H9 (cell line): ENCODE results near the gene URB1. TPM values are rescaled to one million over a fixed set of nuclear protein-coding genes. Genes with fewer than 3 reads are reported as not detected.
A peak's percentile ranks its signal among the peaks of the same experiment; 100 is the strongest.

ENCODE experiments used
- DNase-seq: peaks from one replicate; pipeline ENCODE4 v3.0.0-alpha.2; 2017
- H2AFZ ChIP-seq: one replicate; pipeline ENCODE4 v1.6.1; 2013; ENCODE audit warnings: mild to moderate bottlenecking, low read length, control low read depth, moderate library complexity
- H2AK5ac ChIP-seq: 2 replicates; pipeline ENCODE4 v1.6.1; 2013; ENCODE audit warnings: low read length, control low read depth, mixed read lengths; ENCODE audit not compliant: insufficient read length
- H2BK120ac ChIP-seq: one replicate; pipeline ENCODE4 v1.6.1; 2013; ENCODE audit warnings: low read depth, mild to moderate bottlenecking, low read length, control low read depth, inconsistent platforms; ENCODE audit not compliant: poor library complexity, severe bottlenecking
- H2BK12ac ChIP-seq: 2 replicates; pipeline ENCODE4 v1.6.1; 2013; ENCODE audit warnings: low read length, control low read depth, mixed read lengths, low read depth; ENCODE audit not compliant: insufficient read length
- H2BK15ac ChIP-seq: 2 replicates; pipeline ENCODE4 v1.6.1; 2013; ENCODE audit warnings: low read depth, low read length, control low read depth
- H2BK20ac ChIP-seq: one replicate; pipeline ENCODE4 v1.6.1; 2013; ENCODE audit warnings: low read depth, mild to moderate bottlenecking, low read length, control low read depth, inconsistent platforms; ENCODE audit not compliant: poor library complexity, severe bottlenecking
- H2BK5ac ChIP-seq: 2 replicates; pipeline ENCODE4 v1.6.1; 2013; ENCODE audit warnings: low read length, control low read depth, mixed read lengths; ENCODE audit not compliant: insufficient read length
- H3K14ac ChIP-seq: 2 replicates; pipeline ENCODE4 v1.6.1; 2013; ENCODE audit warnings: low read length, control low read depth; ENCODE audit not compliant: insufficient read depth
- H3K18ac ChIP-seq: 2 replicates; pipeline ENCODE4 v1.6.1; 2013; ENCODE audit warnings: low read depth, mild to moderate bottlenecking, mixed read lengths, low read length, control low read depth; ENCODE audit not compliant: insufficient read length
- H3K23ac ChIP-seq: 2 replicates; pipeline ENCODE4 v1.6.1; 2013; ENCODE audit warnings: low read length, control low read depth, mixed read lengths, low read depth; ENCODE audit not compliant: insufficient read length
- H3K23me2 ChIP-seq: 2 replicates; pipeline ENCODE4 v1.6.1; 2013; ENCODE audit warnings: low read depth, mild to moderate bottlenecking, mixed read lengths, low read length, control low read depth; ENCODE audit not compliant: insufficient read length, poor library complexity, severe bottlenecking
- H3K27ac ChIP-seq: 2 replicates; pipeline ENCODE4 v1.5.1; 2013; ENCODE audit warnings: low read length, control low read depth, mixed read lengths, low read depth; ENCODE audit not compliant: insufficient read length
- H3K27me3 ChIP-seq: 2 replicates; pipeline ENCODE4 v1.6.1; 2013; ENCODE audit warnings: low read length, control low read depth, inconsistent platforms; ENCODE audit not compliant: insufficient read depth
- H3K4ac ChIP-seq: 2 replicates; pipeline ENCODE4 v1.6.1; 2013; ENCODE audit warnings: low read depth, mild to moderate bottlenecking, control low read depth, inconsistent platforms, low read length, moderate library complexity
- H3K4me1 ChIP-seq: 2 replicates; pipeline ENCODE4 v1.6.1; 2013; ENCODE audit warnings: low read length, control low read depth, inconsistent platforms; ENCODE audit not compliant: insufficient read depth
- H3K4me2 ChIP-seq: 2 replicates; pipeline ENCODE4 v1.6.1; 2013; ENCODE audit warnings: low read length, control low read depth, mixed read lengths; ENCODE audit not compliant: insufficient read length, insufficient read depth
- H3K56ac ChIP-seq: 2 replicates; pipeline ENCODE4 v1.6.1; 2013; ENCODE audit warnings: low read depth, mild to moderate bottlenecking, mixed read lengths, low read length, control low read depth; ENCODE audit not compliant: insufficient read length
- H3K79me1 ChIP-seq: 2 replicates; pipeline ENCODE4 v1.6.1; 2013; ENCODE audit warnings: low read depth, mild to moderate bottlenecking, moderate library complexity, low read length, control low read depth, inconsistent platforms; ENCODE audit not compliant: insufficient read depth, poor library complexity, severe bottlenecking
- H3K79me2 ChIP-seq: 2 replicates; pipeline ENCODE4 v1.6.1; 2013; ENCODE audit warnings: low read length, control low read depth, inconsistent platforms; ENCODE audit not compliant: insufficient read depth
- H3K9ac ChIP-seq: 2 replicates; pipeline ENCODE4 v1.6.1; 2013; ENCODE audit warnings: low read length, control low read depth, mixed read lengths; ENCODE audit not compliant: insufficient read length; ENCODE audit errors: extremely low read depth
- H3K9me3 ChIP-seq: one replicate; pipeline ENCODE4 v1.6.1; 2013; ENCODE audit warnings: low read depth, low read length, inconsistent platforms; ENCODE audit not compliant: control insufficient read depth
- H3T11ph ChIP-seq: one replicate; pipeline ENCODE4 v1.6.1; 2013; ENCODE audit warnings: mild to moderate bottlenecking, low read length, control low read depth, inconsistent platforms
- H4K20me1 ChIP-seq: one replicate; pipeline ENCODE4 v1.6.1; 2013; ENCODE audit not compliant: control insufficient read depth, insufficient read length, insufficient read depth
- H4K5ac ChIP-seq: 2 replicates; pipeline ENCODE4 v1.6.1; 2013; ENCODE audit warnings: low read depth, mild to moderate bottlenecking, mixed read lengths, low read length, control low read depth; ENCODE audit not compliant: insufficient read length
- H4K8ac ChIP-seq: replicated peaks from 2 replicates; pipeline ENCODE4 v1.6.1; 2013; ENCODE audit warnings: low read length, control low read depth, mixed read lengths, low read depth; ENCODE audit not compliant: insufficient read length
- H4K91ac ChIP-seq: 2 replicates; pipeline ENCODE4 v1.6.1; 2013; ENCODE audit warnings: low read depth, mild to moderate bottlenecking, moderate library complexity, mixed read lengths, low read length, control low read depth; ENCODE audit not compliant: insufficient read length
- H3K27ac Mint-ChIP-seq, 3 experiments: 2 replicates in 2 of 3; 3 replicates in 1 of 3; pipeline ENCODE4 v1.8.0; 2020 to 2021; ENCODE audit warnings: mixed read lengths in 3 of 3, mild to moderate bottlenecking in 1 of 3, moderate library complexity in 1 of 3
- H3K27me3 Mint-ChIP-seq: 2 replicates; pipeline ENCODE4 v1.8.0; 2021; ENCODE audit warnings: low read depth, mild to moderate bottlenecking, moderate library complexity, mixed read lengths
- H3K36me3 Mint-ChIP-seq, 3 experiments: 2 replicates in 2 of 3; 3 replicates in 1 of 3; pipeline ENCODE4 v1.8.0; 2020 to 2021; ENCODE audit warnings: low read depth in 3 of 3, mixed read lengths in 3 of 3; ENCODE audit not compliant: insufficient read depth in 1 of 3
- H3K4me1 Mint-ChIP-seq, 2 experiments: 2 replicates each; pipeline ENCODE4 v1.8.0; 2020; ENCODE audit warnings: mixed read lengths in 2 of 2
- H3K4me3 Mint-ChIP-seq, 2 experiments: 2 replicates in 1 of 2; 3 replicates in 1 of 2; pipeline ENCODE4 v1.8.0; 2020 to 2021; ENCODE audit warnings: mild to moderate bottlenecking in 2 of 2, mixed read lengths in 2 of 2, moderate library complexity in 1 of 2
- H3K9me3 Mint-ChIP-seq, 2 experiments: 2 replicates in 1 of 2; 3 replicates in 1 of 2; pipeline ENCODE4 v1.8.0; 2020; ENCODE audit warnings: mild to moderate bottlenecking in 2 of 2, mixed read lengths in 2 of 2, moderate library complexity in 1 of 2
- CTCF ChIP-seq: fragments of 200-600 bp; sonication (generic); conservative IDR thresholded peaks from 3 replicates; pipeline ENCODE4 v1.8.0; 2021; ENCODE audit warnings: antibody characterized with exemption, mild to moderate bottlenecking
- WGBS: extraction: QIAGEN DNeasy Blood & Tissue Kit; methylation state at CpG from one replicate; pipeline ENCODE4 v1.1.7; 2013; ENCODE audit warnings: missing lambda C conversion rate, low lambda C conversion rate, mixed read lengths; ENCODE audit not compliant: insufficient read length; ENCODE audit errors: extremely low coverage; 5-methylcytosine and 5-hydroxymethylcytosine counted together
- total RNA-seq: library from RNA; stranded (reverse); gene quantifications from 2 replicates; pipeline ENCODE4 v1.2.1, GENCODE V29; 2021

The URB1 gene
- total RNA-seq, 1 experiment from 2014 or later = 23.5 TPM

GRCh38 chr21:32425628-32426027 lies 32.8 kb upstream of the URB1 start:
- Histone ChIP-seq H3K9ac (no peak overlapping the region), H3K4ac (no peak overlapping the region), H4K91ac (no peak overlapping the region), H2BK5ac (no peak overlapping the region), H3K23me2 (no peaks in the 10 kb centered on the region), H2BK15ac (no peak overlapping the region), H3K79me1 (no peaks in the 10 kb centered on the region), H3K9me3 (no peaks in the 10 kb centered on the region), H3K27ac (no peak overlapping the region), H4K5ac (no peak overlapping the region), H3K4me1 (peaks cover 6% of the 10 kb centered on the region; the same call in 1 of the 2 replicates), H4K20me1 (no peaks in the 10 kb centered on the region), H3K18ac (no peak overlapping the region), H3K27me3 (no peaks in the 10 kb centered on the region), H3K4me2 (no peak overlapping the region), H4K8ac (no peak overlapping the region), H3T11ph (no peak overlapping the region), H2BK12ac (no peak overlapping the region), H2BK120ac (no peak overlapping the region), H3K23ac (no peak overlapping the region), H3K56ac (no peak overlapping the region), H3K79me2 (no peaks in the 10 kb centered on the region), H3K14ac (no peak overlapping the region), H2BK20ac (no peak overlapping the region), H2AK5ac (no peak overlapping the region), H2AFZ (no peak overlapping the region)
- peak; percentile 28; the same call in 2 of the 3 replicates for TF ChIP-seq CTCF
- Mint-ChIP-seq H3K9me3 (peaks cover 17 to 19% of the 10 kb centered on the region in 2 experiments), H3K27ac (no peak overlapping the region), H3K27me3 (peaks cover 4% of the 10 kb centered on the region), H3K36me3 (peaks cover 9 to 16% (median 11%) of the 10 kb centered on the region in 3 experiments), H3K4me1 (peaks cover 10 to 13% of the 10 kb centered on the region in 2 experiments), H3K4me3 (no peak overlapping the region)
- DNase-seq = no peak
- WGBS = no CpG with 5 or more reads among the region's 4 CpGs
